Activated naive CD4-positive, alpha-beta T cell treated with anti-CD3 and anti-CD28 coated beads, Interleukin-2, amount 50 U/mL, for 16 hours (primary cell): Measurements from ENCODE around the gene CORO6.

Experiments
- DNase-seq: peaks from one replicate; pipeline ENCODE4 v3.0.0-alpha.2; 2020

CORO6 gene

DNA sequence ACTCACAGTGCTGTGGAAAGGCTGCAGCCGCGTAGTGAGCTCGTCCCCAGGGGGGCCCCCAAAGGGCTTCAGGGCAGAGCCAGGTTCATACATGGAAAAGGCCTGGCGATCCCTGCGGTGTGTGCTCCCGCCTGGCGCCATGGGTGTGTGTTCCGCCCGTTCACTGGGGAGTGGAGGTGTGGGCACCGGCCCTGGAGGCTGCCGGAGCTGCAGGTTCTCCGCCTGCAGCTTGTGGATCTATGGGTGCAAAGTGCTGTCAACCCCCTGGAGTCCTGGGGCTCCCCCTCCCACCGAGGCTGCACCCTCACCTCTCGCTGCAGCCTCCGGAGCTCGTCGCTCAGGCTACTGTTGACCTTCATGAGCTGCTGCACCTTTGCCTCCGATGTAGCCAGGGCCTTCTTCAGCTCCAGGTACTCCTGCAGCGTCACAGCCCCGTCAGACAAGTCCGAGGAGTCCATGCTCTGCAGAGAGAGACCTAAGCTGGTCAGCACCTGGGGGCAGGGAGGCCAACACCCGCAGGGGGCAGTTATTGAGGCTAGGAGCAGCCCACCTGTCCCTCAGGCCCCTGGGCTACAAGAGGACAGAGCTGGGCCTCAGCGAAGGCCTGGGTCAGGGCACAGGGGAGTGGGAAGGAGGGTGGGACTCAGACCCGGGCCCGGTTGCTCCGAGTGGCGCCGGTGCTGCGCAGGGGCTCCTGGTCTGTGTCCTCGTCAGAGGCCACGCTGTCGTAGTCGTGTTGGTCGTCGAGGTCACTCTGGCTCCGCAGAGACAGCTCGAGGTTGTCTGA is 46.3 kb downstream of the CORO6 start:
- DNase-seq: peak; percentile 10

DNA sequence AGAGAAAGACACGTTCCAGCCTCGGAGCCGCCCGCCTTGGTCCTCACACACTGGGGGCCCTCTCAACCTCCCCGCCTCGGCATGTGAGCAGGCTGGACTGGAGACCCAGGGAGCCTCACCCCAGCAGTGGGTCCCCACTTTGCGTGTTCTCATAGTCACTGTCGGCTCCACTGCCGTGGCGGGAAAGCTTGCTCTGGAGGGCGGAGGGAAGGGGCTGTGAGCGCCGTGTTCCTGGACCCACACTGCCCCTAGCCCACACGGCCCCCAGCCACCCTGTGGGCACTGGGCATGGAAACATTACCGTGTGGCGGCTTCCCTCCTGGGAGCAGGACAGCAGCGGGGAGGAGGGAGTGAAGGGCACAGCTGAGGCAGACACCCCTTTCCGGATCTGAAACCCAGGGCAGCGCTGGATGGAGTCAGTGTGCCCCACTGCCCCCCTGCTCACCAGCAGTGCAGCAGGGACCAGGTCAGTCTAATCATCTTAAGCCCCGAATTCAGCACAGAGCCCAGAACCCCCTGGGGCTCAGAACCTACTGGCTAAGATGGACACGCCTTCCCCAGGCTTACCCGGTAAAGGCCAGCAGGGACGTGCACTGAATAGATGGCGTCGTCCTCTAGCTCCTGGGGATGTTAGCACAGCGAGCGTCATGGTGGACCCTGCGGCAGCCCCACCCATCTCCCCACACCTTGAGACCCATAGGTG is 47.0 kb downstream of the CORO6 start:
- no peak for DNase-seq

DNA sequence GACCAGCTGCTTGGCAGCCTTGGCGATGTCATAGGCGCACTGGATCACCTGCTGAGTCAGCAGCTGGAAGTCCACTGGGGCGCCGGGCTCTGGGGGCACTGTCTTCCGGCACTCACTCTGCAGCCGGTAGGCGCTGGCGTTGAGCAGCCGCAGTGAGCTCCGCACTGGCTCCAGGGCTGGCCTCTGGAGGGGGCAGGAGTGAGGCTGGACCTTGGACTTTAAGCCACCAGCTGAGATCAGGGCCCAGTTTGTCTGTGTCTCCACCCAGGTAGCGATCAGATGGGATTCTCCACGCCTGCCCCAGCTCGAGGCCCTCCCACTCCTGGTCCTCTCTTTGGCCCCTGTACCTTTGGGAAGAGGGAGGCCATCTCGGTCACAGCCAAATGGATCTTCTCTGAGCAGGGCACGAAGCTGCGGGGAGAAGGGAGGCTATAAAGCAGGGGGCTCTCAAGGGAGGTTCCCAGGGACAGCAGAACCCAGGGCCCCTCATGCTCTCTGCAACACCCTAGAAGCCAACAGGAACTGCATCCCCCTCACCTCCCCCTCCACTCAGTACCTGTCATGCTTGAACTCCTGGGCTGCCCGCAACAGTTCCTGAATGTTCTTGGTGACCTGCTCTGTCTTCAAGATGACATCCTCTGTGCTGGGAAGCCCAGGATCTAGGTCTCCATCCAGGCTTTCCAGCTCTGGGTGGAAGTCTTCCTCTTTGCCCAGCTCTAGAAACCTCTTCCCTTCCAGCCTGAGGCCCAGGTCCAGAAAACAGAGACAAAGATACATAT is 47.8 kb downstream of the CORO6 start:
- peak; percentile 3 for DNase-seq

DNA sequence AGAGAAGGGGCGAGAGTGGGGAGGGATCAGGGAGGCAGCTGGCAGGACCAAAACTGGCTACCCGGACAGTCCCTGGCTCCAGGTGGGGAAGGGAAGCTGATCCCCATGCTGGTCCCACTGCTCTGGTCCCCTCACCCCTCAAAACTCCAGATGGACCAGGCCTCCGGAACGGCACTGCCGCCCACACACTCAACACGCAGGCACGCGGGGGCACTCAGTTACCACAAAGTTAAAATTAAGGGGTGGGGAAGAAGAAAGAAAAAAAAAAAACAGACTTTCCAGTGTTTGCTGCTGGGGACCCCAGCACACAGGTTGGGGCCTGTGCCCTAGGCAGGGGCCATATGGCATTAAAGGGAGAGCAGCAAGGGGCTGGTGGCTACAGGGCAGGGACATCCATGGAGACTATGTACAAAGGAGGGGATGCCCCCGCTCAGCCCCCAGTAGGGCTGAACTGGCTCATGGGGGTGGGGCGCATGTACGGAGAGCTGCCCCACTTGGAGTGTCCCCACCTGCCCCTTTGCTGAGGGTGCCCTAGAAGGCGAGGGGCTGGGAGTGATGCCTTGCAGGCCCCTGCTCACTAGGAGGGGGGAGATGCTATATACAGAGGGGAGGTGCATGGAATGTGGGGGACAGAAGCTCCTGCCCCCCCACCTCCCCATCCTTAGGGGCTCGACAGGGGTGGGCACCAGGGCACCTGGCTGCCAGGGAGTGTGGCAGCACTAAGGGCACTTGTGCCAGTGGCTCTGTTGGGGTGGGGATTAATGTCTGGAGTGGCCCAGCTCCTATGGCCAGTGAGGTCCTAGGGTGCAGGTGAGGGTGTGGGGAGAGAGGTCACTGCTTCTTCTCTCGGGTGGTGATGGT is 48.6 kb downstream of the CORO6 start:
- DNase-seq: peak; percentile 7

DNA sequence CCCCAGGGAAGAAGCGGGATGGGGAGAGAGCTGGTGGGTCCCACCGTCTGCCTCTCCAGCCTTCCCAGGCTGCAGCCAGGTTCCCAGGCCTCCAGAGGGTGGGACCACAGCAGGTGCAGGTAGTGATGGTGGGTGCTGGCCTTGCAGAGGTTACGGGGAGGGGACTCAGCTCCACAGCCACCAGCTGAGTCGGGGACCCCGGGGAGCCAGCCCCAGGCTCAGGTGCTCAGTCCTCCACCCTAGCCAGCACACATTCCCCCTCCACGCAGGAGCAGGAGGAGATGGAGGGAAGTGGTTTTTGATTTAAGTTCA is 49.2 kb downstream of the CORO6 start:
- DNase-seq: peak; percentile 5

DNA sequence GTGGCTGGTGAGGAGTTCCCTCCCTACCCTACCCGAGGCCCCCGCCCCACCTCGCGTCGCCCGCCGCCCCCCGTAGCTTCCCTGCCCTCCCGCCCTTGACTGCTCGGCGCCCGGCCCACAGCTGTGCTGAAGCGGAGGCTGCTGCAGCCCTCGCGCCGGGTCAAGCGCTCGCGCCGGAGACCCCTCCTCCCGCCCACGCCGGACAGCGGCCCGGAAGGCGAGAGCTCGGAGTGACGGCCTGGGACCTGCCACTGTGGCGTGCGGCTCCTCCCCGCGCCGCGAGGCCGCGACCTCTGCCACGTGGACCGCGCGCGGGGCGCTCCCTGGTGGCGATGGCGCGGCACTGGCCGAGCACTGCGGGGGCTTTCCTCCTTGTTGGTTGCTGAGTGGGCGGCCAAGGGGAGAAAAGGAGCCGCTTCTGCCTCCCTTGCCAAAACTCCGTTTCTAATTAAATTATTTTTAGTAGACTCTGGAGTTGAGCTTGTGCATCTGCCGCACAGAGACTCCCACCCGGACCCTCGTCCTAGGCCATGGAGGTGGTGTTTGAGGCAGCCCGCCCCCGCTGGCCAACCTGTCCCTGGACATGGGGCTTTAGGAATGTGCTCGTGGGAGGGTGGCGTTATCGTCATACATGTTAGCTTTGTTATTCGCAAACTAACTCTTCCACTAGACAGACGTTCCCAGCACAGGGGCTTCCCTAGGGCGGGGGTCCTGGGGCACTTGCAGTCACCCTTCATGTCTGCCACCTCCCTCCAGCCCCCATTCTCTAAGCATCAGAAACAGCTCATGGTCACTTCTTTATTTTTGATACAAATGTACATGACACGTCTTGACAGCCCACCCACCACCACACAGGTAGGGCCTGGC is 49.8 kb downstream of the CORO6 start:
- peak; percentile 64 for DNase-seq

DNA sequence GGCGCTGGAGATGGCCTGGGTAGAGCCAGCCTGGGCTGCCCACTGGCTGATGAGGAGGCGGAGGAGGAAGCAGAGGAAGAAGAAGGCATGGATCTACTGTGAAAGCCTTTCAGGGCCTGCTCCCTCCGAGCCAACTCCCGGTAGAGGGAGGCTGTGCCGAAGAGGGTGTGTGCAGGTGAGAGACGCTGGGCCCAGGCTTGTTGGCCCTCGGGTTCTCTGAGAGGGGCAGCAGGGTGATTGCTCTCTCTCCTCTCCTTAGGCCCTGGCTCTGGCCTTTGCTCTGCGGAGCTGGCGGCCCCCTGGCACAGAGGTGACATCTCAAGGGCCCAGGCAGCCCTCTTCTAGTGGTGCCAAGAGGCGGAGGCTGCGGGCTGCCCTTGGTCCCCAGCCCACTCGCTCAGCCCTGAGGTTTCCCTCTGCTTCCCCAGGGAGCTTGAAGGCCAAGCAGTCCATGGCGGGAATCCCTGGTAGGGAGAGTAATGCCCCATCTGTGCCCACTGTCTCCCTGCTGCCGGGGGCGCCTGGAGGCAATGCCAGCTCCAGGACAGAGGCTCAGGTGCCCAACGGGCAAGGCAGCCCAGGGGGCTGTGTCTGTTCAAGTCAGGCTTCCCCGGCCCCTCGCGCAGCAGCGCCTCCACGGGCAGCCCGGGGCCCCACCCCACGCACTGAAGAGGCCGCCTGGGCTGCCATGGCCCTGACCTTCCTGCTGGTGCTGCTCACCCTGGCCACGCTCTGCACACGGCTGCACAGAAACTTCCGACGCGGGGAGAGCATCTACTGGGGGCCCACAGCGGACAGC is 50.6 kb downstream of the CORO6 start:
- no peak for DNase-seq

DNA sequence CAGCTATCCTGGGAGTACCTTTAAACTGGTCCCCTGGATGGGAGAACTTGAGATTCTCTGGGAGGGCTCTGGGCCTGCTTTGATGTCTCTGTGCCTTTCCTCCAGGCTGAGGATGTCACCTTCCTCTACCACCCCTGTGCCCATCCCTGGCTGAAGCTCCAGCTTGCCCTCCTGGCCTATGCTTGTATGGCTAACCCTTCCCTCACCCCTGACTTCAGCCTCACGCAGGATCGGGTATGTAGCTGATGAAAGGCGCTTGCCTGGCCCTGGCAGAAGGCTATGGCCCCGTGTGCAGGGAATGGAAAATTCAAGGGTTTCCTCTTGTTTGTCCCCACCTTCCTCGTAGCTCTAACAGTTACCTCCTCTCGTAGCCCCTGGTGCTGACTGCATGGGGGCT is 51.2 kb downstream of the CORO6 start:
- DNase-seq: no peak

DNA sequence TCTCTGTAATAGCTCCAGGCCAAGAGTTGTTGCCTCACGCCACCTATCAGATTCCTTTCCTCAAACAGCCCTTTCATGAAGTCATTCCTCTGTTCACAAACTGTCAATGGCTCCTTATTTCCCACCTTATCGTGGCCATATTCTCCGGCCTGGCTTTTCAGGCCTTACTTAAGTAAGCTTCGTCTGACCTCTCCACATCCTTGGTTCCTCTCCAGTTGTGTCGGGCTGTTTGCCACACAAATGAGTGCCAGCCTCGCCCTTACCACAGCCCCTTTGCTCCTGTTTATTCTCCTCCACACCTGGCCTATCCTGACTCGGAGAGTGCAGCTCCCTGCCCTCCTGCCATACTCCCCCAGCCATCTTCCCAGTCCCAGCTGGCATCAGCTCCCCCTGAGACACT is 52.2 kb downstream of the CORO6 start:
- no peak for DNase-seq

DNA sequence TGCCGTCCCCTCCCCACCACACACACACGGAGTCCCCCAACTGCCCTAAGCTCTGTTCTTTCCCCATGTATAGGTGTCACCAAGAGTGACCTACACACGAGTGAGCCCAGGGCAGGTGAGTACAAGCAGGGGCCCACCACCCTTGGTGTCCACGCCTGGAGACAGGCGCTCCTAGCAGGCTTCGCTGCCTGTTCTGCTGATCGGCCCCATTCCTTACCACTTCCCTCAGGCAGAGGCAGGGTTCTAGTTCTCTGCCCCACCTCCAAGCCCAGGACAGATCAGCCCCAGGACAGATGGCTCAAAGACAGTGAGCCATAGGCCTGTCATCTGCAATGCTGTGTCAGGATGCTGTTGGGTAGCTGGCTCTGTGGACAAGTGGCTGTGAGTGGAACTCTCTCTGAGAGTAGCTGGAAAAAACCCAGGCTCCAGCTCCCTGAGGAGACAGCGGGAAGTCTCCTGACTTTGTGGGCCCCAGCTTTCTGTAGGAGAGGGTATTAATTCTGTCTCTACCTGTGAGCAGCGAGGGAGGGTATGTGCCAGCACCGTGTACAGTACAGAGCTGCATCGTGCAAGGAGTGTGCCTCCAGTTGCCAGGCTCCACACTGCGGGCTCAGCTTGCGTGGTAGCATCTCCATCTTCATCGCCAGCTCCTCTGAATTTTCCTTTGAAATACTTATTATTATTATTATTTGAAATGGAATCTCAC is 53.3 kb downstream of the CORO6 start:
- DNase-seq: no peak

DNA sequence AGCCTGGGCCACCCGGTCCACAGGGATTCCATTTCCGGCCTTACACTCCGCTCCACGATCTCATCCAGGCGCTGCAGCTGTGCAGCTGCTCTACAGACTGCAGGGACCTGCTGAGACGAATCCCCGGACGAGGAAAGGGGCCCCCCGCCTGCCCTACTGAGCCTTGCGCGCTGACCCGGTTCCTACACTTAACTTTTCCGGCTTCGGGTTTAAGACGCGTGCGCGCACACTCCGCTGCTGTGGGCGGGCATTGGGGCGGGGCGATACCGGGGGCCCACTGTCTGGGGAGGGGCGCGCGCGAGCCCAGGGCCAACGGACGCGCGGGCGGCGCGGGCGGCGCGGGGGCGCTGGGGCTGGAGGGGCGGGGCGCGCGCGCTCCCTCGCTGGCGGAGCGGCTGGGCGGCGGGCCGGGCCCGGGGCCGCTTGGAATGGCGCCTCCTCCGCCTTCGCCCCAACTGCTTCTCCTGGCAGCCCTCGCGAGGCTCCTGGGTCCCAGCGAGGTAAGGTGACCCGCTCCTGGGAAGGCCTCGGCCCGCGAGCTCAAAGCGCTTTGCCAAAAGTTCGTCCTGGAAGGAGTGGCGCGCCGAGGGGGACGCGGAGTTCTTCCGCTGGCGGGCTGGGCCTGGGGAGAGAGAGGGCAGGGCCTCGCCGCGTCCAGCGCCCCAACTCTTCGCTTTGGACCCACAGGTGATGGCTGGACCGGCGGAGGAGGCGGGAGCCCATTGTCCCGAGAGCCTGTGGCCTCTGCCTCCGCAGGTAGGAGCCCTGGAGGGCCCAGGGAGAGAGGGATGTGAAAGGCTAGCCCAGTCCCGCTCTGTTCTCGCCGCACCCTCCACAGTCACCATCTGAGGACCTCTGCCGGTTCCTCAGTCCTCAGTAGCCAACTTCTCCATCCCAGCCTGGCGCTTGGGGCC is 54.1 kb downstream of the CORO6 start, which contains the start of gene TP53I13:
Gene TP53I13 (plus strand): TSS at position 371 of the 914 bp plus-strand sequence. CDS start 58 bp downstream, at position 429.
- peak; percentile 91 for DNase-seq

DNA sequence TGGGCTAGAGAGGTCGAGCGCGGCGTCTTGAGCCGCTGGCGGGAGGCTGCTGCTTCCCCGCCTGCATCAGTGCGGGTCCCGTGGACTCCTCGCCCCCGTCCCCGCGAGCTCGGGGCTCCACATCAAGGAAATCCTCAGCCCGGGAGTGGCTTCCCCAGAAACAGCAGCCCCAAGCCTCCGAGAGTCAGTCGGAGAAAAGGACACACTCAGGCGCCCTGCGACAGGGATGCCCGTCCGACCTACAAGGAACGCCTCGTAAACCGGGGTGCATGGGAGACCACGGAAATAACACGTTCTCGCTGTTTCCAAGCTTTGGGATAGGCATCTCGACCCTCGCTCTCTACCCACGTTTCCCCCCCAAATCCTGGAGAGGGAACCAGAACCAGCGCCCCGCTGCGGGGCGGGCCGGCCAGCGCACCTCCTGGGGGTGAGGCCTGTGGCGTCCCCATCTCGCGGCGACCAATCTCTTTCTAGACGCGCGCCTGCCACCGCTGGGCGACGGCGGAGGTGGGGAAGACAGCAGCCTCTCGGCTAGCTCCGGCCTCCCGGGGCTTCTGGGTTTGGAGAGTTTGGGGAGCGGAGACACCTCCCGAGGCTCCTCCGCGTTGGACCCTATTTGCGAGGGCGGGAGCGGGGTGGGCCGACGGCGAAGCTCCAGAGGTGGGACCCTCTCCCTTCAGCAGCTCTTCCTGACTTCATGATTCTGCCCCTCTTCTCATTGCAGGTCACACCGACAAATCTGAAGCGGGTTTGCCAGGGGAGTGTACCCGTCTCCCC is 55.0 kb downstream of the CORO6 start:
- DNase-seq: peak; percentile 79

DNA sequence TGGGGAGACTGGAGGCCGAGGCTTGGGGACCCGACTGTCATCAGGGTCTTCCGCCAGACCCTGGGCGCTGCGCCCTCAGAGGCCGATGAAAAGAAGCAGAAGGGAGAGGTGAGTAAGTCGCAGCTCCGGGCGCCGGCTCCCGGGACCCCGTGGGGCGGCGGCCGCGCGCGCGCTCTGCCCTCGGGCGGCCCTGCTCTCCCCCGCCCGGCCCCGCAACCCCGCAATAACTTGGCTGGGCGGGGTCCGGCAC is 55.5 kb downstream of the CORO6 start:
- no peak for DNase-seq

DNA sequence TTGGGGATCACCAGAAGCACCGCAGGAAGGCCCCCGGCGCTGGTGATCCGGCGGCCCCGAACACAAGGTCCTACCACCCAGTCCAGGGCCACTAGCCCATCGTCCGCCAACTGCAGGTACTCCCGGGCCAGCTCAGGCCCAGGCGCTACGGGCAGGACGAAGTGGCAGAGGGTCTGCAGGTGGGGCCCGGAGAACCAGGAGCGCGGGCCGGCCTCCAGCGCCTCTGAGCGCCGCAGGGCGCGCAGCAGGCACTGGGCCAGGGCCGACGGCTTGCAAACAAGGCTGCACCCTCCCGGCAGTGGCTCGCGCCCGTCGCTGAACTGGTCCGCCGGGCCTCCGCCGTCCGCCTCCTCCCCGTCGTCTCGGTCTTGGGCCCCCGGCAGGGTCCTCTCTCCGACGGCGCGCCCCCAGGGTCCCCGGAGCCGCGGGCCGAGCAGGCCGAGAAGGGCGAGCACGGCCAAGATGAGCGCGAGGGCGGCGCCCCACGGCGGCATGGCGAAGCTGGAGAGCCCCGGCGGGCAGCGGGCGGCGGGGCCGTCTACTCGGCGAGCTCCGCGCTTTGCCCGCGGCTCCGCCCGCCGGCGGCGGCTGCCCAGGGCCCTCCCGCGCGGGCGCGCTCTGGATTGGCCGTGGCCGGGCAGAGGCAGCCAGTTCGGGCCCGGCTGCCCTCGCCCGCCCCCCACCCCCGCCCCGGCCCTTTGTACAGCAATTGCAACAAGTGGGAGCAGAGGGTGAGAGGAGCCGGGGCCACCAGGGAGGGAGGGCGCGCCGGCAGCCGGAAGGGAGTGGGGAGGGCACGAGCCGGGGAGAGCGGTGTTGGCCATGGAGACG is 56.0 kb downstream of the CORO6 start, which contains the start of gene ABHD15:
Gene ABHD15 (minus strand): TSS at position 565 of the 831 bp plus-strand sequence. CDS start 71 bp downstream, at position 494.
- DNase-seq: peak; percentile 54

DNA sequence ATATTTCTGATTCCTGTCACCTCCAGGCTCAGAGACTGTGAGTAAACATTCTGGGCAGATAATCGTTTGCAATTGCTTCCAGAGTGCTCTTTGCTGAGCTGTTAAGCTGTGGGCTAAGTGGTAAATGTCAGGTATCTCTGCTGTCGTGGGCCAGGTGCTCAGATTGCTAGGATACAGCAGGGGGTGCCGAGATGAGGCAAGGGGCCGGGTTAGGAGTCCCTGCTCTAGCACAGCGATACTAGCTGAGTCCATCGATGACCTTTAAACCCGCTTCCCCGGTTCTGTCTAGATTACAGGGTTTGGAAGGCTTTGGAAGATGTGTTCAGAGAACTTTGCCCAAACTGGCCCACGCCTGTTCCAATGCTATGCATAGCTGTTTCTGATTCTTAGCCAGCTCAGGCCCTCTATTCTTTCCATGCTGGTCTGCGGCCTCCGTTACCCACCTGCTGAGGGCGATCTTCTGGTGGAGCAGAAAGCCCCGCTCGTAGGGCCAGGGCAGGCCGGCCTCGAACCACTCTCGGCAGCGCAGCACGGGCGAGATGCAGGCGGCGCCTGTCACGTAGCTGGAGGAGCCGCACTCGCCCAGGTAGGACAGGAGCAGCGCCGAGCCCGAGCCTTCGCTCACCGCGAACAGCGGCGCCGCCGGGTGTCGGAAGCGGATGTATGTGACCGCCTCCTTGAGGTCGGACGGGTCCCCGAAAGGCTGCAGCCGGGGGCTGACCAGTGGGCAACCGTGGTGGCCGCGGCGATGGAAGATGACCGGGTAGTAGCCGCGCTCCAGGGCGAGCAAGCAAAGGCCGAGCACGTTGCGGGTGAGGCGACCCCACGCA is 56.9 kb downstream of the CORO6 start:
- peak; percentile 55 for DNase-seq
